Activated CD8-positive, alpha-beta memory T cell treated with anti-CD3 and anti-CD28 coated beads, Interleukin-2, amount 10 ng/mL, durations not matched to agents 7 days and 5 days (primary cell): ENCODE results near the gene TAC4. TPM values are rescaled to one million over a fixed set of nuclear protein-coding genes. Genes with fewer than 3 reads are reported as not detected.

ENCODE experiments used
- ATAC-seq: fragments of 150-1000 bp; cut with Tn5 transposase; one replicate; pipeline ENCODE4 v1.10.0; 2021; ENCODE audit warnings: moderate library complexity
- CTCF ChIA-PET: fragments of 350-600 bp; sonication (Branson Sonifier 250); formaldehyde crosslinking; loops from one replicate; lab custom pipeline; 2021; ENCODE audit warnings: antibody characterized with exemption; lab: Charles Lee
- DNase-seq: peaks from one replicate; pipeline ENCODE4 v3.0.0-alpha.2; 2020
- H3K27ac Mint-ChIP-seq: one replicate; pipeline ENCODE4 v1.8.0; 2021; ENCODE audit warnings: mild to moderate bottlenecking, mixed read lengths
- H3K27me3 Mint-ChIP-seq: one replicate; pipeline ENCODE4 v1.8.0; 2021; ENCODE audit warnings: mixed read lengths
- H3K36me3 Mint-ChIP-seq: one replicate; pipeline ENCODE4 v1.8.0; 2021; ENCODE audit warnings: mild to moderate bottlenecking, mixed read lengths
- H3K4me1 Mint-ChIP-seq: one replicate; pipeline ENCODE4 v1.8.0; 2021; ENCODE audit warnings: mixed read lengths
- H3K4me3 Mint-ChIP-seq: one replicate; pipeline ENCODE4 v1.8.0; 2021; ENCODE audit warnings: mild to moderate bottlenecking, moderate library complexity, mixed read lengths
- H3K9me3 Mint-ChIP-seq: one replicate; pipeline ENCODE4 v1.8.0; 2022; ENCODE audit warnings: low read depth, mixed read lengths
- total RNA-seq, 2 experiments: library from RNA; stranded (reverse); gene quantifications; one replicate each; pipeline ENCODE4 v1.2.3, GENCODE V29; 2021

Gene TAC4
- total RNA-seq, 2 experiments from 2014 or later, result not detected

DNA sequence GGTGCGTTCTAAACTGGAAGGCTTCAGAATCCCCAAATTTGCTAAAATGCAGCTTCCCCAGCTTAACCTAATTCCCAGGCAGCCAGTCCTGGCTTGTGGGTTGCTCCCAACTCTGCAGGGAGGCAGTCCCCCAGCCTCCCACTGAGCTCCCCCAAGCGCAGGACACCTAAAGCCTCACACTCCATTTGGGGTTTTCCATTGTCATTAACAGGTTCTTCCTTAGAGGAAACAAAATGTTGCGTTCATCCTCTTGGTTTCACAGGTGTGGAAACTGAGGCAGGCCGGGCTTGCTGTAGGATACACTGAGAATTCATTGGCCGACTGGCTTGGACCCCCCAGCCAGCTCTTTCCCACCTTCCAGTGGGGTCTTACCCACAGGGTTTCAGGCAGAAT is 2.3 kb upstream of the TAC4 start:
- peaks cover 18% of the 10 kb centered on the region for H3K27me3 Mint-ChIP-seq
- ATAC-seq, result no peak
- peak overlapping the region; percentile 79 for H3K4me3 Mint-ChIP-seq
- H3K4me1 Mint-ChIP-seq, result peaks cover 14% of the 10 kb centered on the region
- CTCF ChIA-PET, result interaction anchor here (1.0 to 16.3 kb wide), 7 partner anchors 11 to 280 kb away, joined by 4 to 202 read pairs (median 7); partner anchors contain the start of gene DLX3
- no peaks in the 10 kb centered on the region for H3K36me3 Mint-ChIP-seq
- H3K9me3 Mint-ChIP-seq, result no peaks in the 10 kb centered on the region
- no peak overlapping the region for H3K27ac Mint-ChIP-seq
- DNase-seq, result no peak

DNA sequence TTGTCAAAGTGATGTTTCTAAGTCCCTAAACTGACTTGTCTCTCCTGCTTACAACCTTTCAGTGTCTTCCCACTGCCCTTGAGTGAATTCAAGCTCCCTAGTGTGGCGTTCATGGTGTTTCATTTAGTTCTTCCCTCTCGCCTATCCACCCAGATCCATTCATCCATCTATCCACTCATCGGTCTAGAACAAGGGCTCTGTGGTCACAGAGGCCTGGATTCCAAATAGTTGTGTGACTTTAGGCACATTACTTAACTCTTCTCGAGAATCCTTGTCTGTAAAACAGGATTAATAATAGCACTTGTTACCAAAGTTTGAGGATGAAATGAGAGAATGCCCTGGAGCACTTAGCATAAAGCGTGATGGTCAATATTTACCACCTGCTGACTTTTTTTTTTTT is 870 bp upstream of the TAC4 start:
- Mint-ChIP-seq H3K27ac (no peak overlapping the region), H3K36me3 (no peaks in the 10 kb centered on the region), H3K4me3 (no peak overlapping the region), H3K4me1 (peaks cover 20% of the 10 kb centered on the region), H3K9me3 (no peaks in the 10 kb centered on the region), H3K27me3 (peaks cover 14% of the 10 kb centered on the region)
- DNase-seq (no peak), ATAC-seq (no peak)
- CTCF ChIA-PET, result interaction anchor here (1.1 to 16.3 kb wide), 6 partner anchors 140 to 291 kb away, joined by 3 to 202 read pairs (median 6); partner anchors contain the start of genes DLX3 and SLC35B1

DNA sequence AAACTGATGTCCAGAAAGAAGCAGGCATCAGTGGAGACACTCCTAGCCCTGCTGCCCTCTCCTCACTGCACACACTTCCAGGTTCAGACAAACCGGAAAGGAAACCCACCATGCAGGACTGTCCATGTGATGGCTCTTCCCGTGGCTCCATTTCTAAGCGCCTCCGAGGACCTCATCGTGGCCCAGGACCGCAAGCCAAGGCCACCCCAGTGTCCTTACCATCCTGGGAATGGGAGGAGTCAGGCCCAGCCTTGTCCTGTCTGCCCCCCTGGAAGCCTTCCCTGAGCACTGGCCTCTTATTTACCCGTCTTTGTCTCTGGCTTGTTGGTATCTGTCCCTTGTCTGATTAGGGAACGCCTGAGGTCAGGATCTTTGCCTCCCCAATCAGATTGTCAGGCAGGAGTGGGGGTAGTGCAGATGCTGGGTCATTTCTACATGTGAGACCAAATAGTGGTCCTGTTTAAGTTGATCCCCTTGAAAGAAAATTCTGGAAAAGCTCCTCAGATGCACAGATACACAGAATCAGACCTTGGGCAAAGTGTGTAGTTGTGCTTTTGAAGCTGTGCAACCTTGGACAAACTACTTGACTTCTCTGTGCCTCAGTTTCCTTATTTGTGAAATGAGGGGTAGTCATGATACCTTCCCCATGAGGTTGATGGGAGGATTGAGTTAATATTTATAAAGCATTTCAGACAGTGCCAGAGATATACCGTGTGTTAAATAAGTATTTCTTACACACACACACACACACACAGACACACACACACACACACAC is 744 bp downstream of the TAC4 start:
- Mint-ChIP-seq H3K9me3 (no peaks in the 10 kb centered on the region), H3K27ac (no peak overlapping the region), H3K27me3 (peaks cover 5% of the 10 kb centered on the region), H3K4me1 (peaks cover 26% of the 10 kb centered on the region), H3K36me3 (no peaks in the 10 kb centered on the region), H3K4me3 (no peak overlapping the region)
- ATAC-seq (no peak), DNase-seq (no peak)
- CTCF ChIA-PET, result interaction anchor here (0.8 to 1.8 kb wide), 5 partner anchors 139 to 290 kb away, joined by 3 to 6 read pairs (median 3); partner anchors contain the start of gene SLC35B1

DNA sequence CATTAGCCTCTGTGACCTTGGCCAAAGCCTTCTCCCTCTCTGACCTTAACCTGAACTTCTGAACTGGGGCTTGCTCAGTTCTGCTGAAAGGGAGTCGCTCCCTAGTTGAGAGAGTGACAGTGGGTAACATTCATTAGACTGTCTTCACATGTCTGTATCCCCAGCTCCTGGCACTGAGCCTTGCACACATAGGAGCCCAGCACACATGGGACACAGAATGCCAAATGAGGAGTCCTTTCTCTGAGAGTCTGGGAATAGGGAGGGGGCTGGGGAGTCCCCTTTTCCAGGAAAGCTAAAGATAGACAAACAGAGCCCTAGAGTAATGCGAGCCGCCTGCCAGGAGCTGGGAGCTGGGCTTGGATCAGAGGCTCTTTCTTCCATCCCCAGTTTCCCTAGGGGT is 2.5 kb downstream of the TAC4 start:
- Mint-ChIP-seq H3K36me3 (no peaks in the 10 kb centered on the region), H3K9me3 (no peaks in the 10 kb centered on the region), H3K27me3 (no peaks in the 10 kb centered on the region), H3K4me1 (peaks cover 15% of the 10 kb centered on the region), H3K4me3 (no peak overlapping the region), H3K27ac (no peak overlapping the region)
- DNase-seq, result no peak
- CTCF ChIA-PET, result interaction anchor here (0.5 kb wide), 1 partner anchor 31 kb away, joined by 3 read pairs; no protein-coding TSS in a partner anchor
- no peak for ATAC-seq

DNA sequence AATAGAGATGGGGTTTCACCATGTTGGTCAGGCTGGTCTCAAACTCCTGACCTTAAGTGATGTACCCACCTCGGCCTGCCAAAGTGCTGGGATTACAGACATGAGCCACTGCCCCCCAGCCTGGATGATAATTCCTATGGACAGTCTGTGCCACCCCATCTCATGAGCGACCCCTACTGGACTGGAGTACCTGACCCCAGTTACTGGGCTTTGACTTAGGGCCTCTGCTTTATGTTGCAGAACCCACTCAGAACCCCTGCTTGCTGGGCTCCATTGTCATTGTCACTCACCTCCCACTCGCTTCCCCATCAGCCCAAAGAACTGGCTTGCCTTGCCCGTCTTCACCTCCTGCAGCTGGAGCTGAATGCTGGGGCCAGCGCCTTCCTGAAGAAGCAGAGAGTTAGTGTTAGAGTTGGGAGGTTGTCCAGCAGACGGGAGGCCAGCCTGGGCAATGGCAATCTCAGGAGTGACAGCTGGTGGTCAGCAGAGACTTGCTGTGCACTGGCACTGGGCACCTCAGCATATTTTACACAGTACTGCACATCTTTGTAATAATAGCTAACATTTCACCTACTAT is 4.0 kb downstream of the TAC4 start:
- CTCF ChIA-PET, result interaction anchor here (0.8 to 1.9 kb wide), 6 partner anchors 11 to 276 kb away, joined by 3 to 6 read pairs (median 4); no protein-coding TSS in a partner anchor
- peaks cover 15% of the 10 kb centered on the region for H3K4me1 Mint-ChIP-seq
- ATAC-seq (peak; percentile 42), DNase-seq (peak; percentile 48)
- no peak overlapping the region for H3K4me3 Mint-ChIP-seq
- H3K27me3 Mint-ChIP-seq, result no peaks in the 10 kb centered on the region
- no peaks in the 10 kb centered on the region for H3K36me3 Mint-ChIP-seq
- H3K9me3 Mint-ChIP-seq, result no peaks in the 10 kb centered on the region
- no peak overlapping the region for H3K27ac Mint-ChIP-seq

DNA sequence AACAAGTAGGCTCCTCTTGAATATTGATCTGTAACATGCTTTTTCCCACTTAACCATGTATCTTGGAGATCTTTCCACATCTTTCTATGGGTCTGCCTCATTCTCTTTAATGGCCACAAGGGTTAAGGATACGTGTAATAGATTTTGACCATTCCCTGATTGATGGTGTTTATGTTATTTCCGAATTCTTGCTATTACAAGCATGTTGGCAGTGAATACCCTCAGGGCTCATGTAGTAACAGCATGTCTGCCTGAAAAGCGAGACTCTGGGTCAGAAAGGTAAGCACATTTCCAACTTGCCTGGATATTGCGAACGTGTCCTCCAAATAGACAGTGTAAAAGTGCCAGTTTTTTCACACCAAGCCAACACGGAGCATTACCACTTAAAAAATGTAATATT is 5.0 kb downstream of the TAC4 start:
- Mint-ChIP-seq H3K4me3 (no peak overlapping the region), H3K4me1 (peaks cover 15% of the 10 kb centered on the region), H3K9me3 (no peaks in the 10 kb centered on the region), H3K36me3 (no peaks in the 10 kb centered on the region), H3K27me3 (no peaks in the 10 kb centered on the region), H3K27ac (no peak overlapping the region)
- no peak for ATAC-seq
- no peak for DNase-seq
- CTCF ChIA-PET, result interaction anchor here (1.0 to 1.9 kb wide), 3 partner anchors 10 to 272 kb away, joined by 4 to 6 read pairs (median 4); no protein-coding TSS in a partner anchor

DNA sequence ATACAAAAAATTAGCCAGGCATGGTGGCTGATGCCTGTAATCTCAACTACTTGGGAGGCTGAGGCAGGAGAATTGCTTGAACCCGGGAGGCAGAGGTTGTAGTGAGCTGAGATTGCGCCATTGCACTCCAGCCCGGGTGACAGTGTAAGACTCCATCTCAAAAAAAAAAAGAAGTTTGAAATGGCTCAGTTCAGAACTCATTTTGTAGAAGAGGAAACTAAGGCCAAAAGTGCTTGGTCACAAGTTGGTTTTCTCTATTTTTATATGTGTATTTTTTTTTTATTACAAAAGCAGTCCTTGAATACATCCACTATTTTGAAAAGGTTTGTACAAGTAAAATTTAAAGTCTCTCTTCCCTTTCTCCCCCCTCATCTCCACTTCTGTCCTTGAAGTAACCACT is 5.5 kb downstream of the TAC4 start:
- Mint-ChIP-seq H3K27me3 (no peaks in the 10 kb centered on the region), H3K4me1 (peaks cover 15% of the 10 kb centered on the region), H3K27ac (no peak overlapping the region), H3K4me3 (no peak overlapping the region), H3K36me3 (no peaks in the 10 kb centered on the region), H3K9me3 (no peaks in the 10 kb centered on the region)
- DNase-seq (no peak), ATAC-seq (no peak)
- CTCF ChIA-PET, result interaction anchor here (0.7 kb wide), 1 partner anchor 110 kb away, joined by 4 read pairs; no protein-coding TSS in a partner anchor

DNA sequence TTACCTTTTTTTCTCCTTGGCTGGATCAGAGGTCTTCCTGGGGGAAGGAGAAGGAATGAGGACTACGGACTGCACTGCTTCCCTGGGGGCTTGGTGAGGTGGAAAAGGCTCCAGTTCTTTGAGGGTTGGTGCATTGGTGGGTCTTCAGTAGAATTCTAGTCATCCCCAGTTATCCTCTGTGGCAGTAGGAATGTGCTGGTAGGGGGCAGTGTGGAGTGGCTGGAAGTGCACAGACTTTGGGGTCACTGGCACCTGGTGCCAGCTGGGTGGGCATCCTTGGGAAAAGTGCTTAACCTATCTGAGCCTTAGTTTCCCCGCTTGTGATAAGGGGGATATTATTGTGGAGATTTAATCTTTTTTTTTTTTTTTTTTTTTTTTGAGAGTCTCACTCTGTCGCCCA is 6.3 kb downstream of the TAC4 start:
- Mint-ChIP-seq H3K36me3 (no peaks in the 10 kb centered on the region), H3K27me3 (no peaks in the 10 kb centered on the region), H3K4me1 (peaks cover 15% of the 10 kb centered on the region), H3K9me3 (no peaks in the 10 kb centered on the region), H3K27ac (no peak overlapping the region), H3K4me3 (no peak overlapping the region)
- DNase-seq (no peak), ATAC-seq (no peak)
- CTCF ChIA-PET, result interaction anchor here (0.7 kb wide), 2 partner anchors 31 to 111 kb away, joined by 3 to 4 read pairs; no protein-coding TSS in a partner anchor

DNA sequence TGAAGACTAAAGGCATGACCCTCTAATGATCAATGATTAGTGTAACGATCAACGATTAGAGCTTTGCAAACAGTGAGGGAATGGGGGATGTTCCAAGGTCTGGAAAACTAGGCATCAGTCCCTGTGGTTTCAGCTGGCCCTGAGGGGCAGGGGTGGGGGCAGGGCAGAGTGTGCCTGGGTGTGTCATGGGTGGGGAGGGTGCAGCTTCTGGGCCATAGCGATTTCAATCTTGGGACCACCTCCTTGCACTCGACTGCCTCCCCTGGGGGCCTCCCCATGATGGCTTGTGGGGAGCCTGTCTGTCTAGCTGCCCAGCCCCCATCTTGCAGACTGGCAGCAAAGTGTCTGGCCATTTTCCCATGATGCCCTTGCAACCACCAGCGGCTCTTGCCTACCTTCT is 8.4 kb downstream of the TAC4 start:
- peaks cover 7% of the 10 kb centered on the region for H3K36me3 Mint-ChIP-seq
- H3K27me3 Mint-ChIP-seq, result no peaks in the 10 kb centered on the region
- ATAC-seq, result no peak
- no peak overlapping the region for H3K27ac Mint-ChIP-seq
- no peaks in the 10 kb centered on the region for H3K9me3 Mint-ChIP-seq
- H3K4me1 Mint-ChIP-seq, result peaks cover 7% of the 10 kb centered on the region
- no peak for DNase-seq
- H3K4me3 Mint-ChIP-seq, result no peak overlapping the region
- CTCF ChIA-PET, result no interaction called here

DNA sequence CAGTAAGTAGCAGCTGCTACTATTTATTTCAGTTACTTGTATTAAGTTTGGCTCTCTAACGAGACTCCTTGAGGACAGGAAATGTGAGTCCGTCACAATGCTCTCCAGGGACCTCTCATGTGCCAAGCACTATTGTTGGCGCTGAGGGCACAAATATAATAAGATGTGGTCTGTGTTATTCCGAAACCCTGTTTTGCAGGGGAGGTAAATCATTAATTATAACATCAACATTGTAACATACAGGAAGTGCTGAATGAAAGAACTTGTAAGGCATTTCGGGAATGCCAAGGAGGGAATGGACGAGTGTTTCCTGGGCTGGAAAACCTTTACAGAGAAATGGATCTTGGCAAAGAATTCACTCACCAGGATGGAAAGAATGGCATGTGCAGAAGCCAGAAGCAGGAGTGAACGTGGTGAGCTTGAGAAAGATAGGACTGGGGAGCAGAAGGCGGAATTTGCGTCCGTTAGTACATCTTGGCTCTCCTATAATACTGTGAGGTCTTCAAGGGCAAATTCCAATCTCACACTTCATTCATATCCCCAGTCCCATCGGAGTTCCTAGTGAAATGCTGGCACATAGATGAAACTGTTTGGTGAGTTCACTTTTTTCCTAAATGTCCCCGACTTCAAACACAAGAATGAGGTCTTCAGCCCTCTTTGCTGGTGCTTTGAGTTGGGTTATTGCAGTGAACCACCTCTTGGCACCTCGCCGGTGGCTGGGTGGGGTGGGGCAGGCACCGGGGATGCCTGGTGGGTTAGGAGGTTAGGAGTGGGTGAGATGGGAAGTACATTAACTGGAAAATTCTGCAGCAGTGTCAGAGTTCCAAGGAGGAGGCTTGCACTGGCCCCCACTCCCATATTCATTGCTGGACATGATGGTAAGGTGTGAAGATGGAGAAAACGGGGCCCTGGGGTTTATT is 11.5 kb downstream of the TAC4 start:
- no peak for ATAC-seq
- CTCF ChIA-PET, result no interaction called here
- no peak overlapping the region for H3K4me3 Mint-ChIP-seq
- H3K27me3 Mint-ChIP-seq, result no peaks in the 10 kb centered on the region
- H3K4me1 Mint-ChIP-seq, result no peaks in the 10 kb centered on the region
- H3K36me3 Mint-ChIP-seq, result peaks cover 28% of the 10 kb centered on the region
- H3K9me3 Mint-ChIP-seq, result no peaks in the 10 kb centered on the region
- peak overlapping the region; percentile 5 for H3K27ac Mint-ChIP-seq
- DNase-seq, result no peak

DNA sequence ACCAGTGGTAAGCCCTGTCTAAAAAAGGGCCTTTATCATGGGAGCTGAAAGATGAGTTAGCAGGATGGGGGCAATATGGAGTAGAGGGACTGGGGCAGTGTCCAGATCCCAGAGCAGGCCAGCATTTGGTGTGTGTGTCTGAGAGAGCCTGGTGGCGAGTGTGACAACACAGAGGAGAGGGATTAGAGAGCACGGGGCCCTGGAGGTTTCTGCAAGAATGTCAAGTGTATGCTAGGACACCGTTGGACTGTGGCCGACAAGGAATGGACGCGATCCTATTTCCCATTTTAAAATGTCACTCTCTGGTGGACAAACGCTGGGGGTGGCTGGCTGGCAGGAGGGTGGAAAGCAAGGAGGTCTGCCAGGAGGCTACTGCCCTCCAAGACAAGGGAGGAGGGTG is 12.4 kb downstream of the TAC4 start:
- Mint-ChIP-seq H3K36me3 (peaks cover 30% of the 10 kb centered on the region), H3K9me3 (no peaks in the 10 kb centered on the region), H3K27ac (peak overlapping the region; percentile 5), H3K4me1 (no peaks in the 10 kb centered on the region), H3K4me3 (no peak overlapping the region), H3K27me3 (no peaks in the 10 kb centered on the region)
- ATAC-seq (no peak), DNase-seq (no peak)
- CTCF ChIA-PET, result no interaction called here

DNA sequence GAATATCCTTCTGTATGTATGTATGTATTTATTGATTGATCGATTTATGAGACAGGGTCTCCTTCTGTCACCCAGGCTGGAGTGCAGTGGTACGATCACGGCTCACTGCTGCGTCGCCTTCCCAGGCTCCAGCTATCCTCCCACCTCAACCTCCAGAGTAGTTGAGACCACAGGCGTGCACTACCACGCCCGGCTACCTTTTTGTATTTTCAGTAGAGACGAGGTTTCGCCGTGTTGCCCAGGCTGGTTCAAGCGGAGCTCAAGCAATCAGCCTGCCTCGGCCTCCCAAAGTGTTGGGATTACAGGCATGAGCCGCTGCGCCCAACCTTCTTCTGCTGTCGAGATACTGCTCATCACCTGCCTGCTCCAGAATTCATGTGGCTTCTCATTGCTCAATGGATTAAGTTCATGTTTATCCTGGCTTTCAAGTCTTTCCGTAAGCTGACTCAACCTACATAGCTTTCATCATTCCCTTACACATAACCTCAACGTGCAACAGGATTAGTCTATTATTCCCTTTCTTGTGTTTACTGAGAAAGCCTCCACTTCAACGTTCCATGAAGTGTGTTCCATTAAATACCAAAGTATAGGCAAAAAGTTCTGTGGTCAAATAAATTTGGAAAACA is 13.6 kb downstream of the TAC4 start:
- no peak for ATAC-seq
- H3K27ac Mint-ChIP-seq, result no peak overlapping the region
- H3K4me1 Mint-ChIP-seq, result no peaks in the 10 kb centered on the region
- no peaks in the 10 kb centered on the region for H3K27me3 Mint-ChIP-seq
- CTCF ChIA-PET, result interaction anchor here (0.6 kb wide), 1 partner anchor 258 kb away, joined by 4 read pairs; no protein-coding TSS in a partner anchor
- no peaks in the 10 kb centered on the region for H3K9me3 Mint-ChIP-seq
- no peak for DNase-seq
- peaks cover 34% of the 10 kb centered on the region for H3K36me3 Mint-ChIP-seq
- H3K4me3 Mint-ChIP-seq, result no peak overlapping the region
